Fibroblast of skin of right quadriceps (primary cell): Measurements from ENCODE around the gene MS4A3.
"Not testable (repeated sequence)": the region's sequence is repeated elsewhere in the genome, so short reads cannot be mapped to it uniquely, and the experiment has no call there.

Source experiments
- DNase-seq: peaks from one replicate; pipeline ENCODE4 v3.0.0-alpha.2; 2013

The MS4A3 gene

DNA sequence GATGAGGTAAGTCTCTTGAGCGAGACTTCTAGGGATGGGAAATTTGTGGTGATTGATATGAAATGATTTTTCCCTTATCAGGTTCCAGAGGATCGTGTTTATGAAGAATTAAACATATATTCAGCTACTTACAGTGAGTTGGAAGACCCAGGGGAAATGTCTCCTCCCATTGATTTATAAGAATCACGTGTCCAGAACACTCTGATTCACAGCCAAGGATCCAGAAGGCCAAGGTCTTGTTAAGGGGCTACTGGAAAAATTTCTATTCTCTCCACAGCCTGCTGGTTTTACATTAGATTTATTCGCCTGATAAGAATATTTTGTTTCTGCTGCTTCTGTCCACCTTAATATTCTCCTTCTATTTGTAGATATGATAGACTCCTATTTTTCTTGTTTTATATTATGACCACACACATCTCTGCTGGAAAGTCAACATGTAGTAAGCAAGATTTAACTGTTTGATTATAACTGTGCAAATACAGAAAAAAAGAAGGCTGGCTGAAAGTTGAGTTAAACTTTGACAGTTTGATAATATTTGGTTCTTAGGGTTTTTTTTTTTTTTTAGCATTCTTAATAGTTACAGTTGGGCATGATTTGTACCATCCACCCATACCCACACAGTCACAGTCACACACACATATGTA is 39.1 kb downstream of the MS4A3 start:
- no peak for DNase-seq

- DNase-seq: no peak
Measured at GRCh38 chr11:60097189-60097588, 40.7 kb downstream of the MS4A3 start.

- no peak for DNase-seq
Measured at GRCh38 chr11:60098508-60098907, 42.0 kb downstream of the MS4A3 start.

GRCh38 chr11:60100516-60100915 is 44.1 kb downstream of the MS4A3 start:
- DNase-seq: no peak

DNA sequence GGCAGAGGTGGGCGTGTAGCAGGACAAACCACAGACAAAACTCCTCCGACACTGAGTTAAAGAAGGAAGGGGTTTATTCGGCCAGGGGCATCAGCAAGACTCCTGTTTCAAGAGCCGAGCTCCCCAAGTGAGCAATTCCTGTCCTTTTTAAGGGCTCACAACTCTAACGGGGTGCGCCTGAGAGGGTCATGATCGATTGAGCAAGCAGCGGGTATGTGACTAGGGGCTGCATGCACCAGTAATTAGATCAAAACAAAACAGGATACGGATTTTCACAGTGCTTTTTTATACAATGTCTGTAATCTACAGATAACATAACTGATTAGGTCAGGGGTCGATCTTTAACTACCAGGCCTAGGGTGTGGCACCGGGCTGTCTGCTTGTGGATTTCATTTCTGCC is 44.9 kb downstream of the MS4A3 start:
- not testable (repeated sequence) for DNase-seq

DNA sequence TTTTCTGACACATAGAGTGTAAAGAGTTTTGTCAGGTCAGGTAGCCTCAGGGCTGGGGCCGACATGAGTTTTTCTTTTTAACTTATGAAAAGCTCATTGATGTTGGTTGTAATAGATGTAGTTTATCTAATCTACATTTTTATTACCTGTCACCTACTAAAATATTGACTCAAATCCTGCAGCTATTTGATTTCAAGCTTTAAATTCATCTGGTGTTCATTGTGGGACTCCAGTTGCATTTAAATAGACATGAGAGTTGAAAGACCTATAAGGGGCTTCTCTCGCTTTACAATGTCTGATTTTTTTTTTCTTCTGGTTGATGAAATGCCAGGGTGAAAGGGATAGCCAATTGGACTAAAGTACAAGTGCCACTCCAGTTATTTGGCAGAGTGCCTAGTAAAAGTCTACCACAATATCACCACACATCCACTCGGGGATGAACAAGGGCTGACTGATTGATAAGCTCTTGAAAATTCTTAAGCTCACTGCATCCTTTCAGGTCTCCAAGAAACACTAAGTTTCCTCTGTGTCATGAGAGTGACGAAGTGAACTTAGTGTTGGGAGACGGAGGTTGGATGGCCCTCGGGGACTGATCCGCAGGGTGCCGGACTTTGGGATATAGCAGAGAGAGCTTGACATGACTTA is 48.1 kb downstream of the MS4A3 start:
- not testable (repeated sequence) for DNase-seq

- not testable (repeated sequence) for DNase-seq
Measured at GRCh38 chr11:60108631-60109030, 52.2 kb downstream of the MS4A3 start.

DNA sequence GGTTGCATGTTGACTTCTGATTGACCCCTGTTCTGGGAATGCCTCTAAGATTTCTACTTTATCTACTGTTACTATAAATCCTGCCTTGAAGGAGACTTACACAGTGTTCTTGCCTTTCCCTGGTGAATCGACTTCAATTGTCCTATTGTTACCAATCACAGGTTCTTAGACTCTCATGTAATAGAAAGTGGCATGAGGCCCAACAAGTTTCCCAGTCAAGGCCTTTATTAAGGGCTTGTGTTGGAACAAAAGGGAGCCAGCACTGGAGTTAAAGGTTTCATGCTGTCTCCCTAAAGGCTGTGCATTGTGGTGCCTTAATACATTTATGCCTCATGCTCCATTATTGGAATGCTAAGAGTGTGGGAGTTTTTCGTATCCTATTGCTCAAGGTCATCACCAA is 55.3 kb downstream of the MS4A3 start:
- no peak for DNase-seq

DNA sequence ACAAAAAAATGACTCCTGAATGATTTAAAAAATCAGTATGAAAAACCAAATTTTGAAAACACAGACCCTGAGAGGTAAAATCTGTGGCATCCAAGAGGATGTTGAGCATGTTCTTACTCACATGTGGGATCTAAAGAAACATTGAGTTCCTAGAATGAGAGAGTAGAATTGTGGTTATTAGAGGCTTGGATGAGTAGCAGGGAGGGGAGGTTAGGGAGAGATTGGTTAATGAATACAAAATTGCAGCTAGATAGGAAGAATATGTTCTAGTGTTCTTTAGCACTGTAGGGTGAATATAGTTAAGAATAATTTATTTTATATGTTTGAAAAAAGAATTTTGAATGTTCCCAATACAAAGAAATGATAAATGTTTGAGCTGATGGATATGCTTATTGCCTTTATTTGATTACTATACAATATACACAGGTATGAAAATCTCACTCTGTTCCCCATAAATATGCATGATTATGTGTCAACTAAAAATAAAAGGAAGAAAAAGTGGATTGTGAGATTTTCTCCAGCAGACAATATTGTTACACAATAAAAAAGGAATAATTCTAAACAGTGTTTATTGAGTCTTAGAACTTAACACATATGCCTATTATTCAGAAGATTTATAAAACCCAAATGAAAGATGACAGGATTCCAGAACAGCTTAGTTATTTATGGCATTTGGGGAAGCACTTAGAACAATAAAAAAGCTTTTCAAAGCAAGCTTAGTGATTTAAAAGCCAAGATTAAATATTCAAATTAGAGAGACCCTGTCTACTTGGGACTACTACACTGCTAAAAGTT is 60.7 kb downstream of the MS4A3 start:
- DNase-seq: no peak

DNA sequence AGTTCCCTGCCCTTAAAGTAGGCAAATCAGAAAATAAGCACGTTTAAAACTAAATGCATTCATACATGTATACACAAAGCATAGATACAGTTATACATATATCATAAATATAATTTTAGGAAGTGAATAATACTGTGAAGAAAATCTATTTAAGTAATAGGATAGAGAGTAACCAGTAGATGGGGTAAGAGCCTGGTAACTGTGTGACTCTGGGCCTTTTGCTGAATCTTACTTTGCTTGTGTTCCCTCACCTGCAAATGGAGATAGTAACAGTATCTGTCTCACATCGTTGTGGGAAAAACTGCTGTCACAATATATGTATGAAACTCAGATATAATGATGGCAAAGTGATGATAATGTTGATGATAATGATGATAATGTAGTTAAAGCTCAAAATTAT is 61.9 kb downstream of the MS4A3 start:
- DNase-seq: no peak

DNA sequence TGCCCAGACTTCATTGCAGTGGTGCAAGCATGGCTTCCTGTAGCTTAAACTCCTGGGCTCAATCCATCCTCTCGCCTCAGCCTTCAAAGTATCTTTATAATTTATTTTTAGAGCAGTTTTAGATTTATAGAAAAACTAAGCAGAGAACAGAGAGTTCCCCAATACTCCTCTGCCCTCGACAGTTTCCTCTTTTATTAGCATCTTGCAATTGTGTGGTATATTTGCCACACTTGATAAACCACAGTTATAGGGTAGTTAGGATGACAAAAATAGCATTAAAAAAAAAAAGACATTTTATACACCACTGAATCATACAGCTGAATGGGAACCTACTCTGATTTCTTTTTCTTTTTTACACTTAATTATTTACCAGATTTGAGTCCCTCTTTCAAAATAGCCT is 63.2 kb downstream of the MS4A3 start:
- DNase-seq: no peak
